SK-N-SH (cell line): ENCODE measurements around the gene SEBOX. TPM values are rescaled to one million over a fixed set of nuclear protein-coding genes. Genes with fewer than 3 reads are reported as not detected.

Experiments used
- CTCF ChIA-PET: fragments of 300-600, 350-600 bp; formaldehyde crosslinking; extraction: SDS; loops from one replicate; lab custom pipeline; 2021; lab: Yijun Ruan, JAX
- POLR2A ChIA-PET: fragments of 350-600 bp; sonication (Branson Sonifier 250); formaldehyde crosslinking; extraction: SDS; loops from one replicate; lab custom pipeline; 2020; ENCODE audit warnings: antibody characterized with exemption, inconsistent platforms; lab: Yijun Ruan, JAX
- DNase-seq: peaks from one replicate; pipeline ENCODE4 v3.0.0; 2012
- H2AFZ ChIP-seq: fragments of 200-600 bp; sonication (generic); 2 replicates; pipeline ENCODE4 v1.8.1; 2016; ENCODE audit warnings: antibody characterized with exemption, mild to moderate bottlenecking, low read depth
- H3F3A ChIP-seq: fragments of 200-600 bp; sonication (generic); replicated peaks from 2 replicates; pipeline ENCODE3; 2016; ENCODE audit warnings: antibody characterized with exemption, mild to moderate bottlenecking; ENCODE audit not compliant: insufficient read depth
- H3K27ac ChIP-seq, 2 experiments: fragments of 200-500 bp in 1 of 2; fragments of 200-600 bp in 1 of 2; sonication (Bioruptor generic) in 1 of 2; sonication (generic), shearing (Covaris generic) in 1 of 2; 2 replicates each; pipeline versions ENCODE4 v1.5.1 to v1.6.1; 2014 to 2016; ENCODE audit warnings: low read depth in 2 of 2, inconsistent platforms in 1 of 2, low read length in 1 of 2, mild to moderate bottlenecking in 1 of 2, mixed read lengths in 1 of 2
- H3K27me3 ChIP-seq: fragments of 200-600 bp; sonication (generic), shearing (Covaris generic); 2 replicates; pipeline ENCODE4 v1.6.1; 2016; ENCODE audit warnings: mixed run types; ENCODE audit not compliant: insufficient read depth
- H3K36me3 ChIP-seq, 2 experiments: fragments of 200-500 bp in 1 of 2; fragments of 200-600 bp in 1 of 2; sonication (Bioruptor generic) in 1 of 2; sonication (generic) in 1 of 2; replicated peaks in 1 of 2; 2 replicates each; pipeline versions ENCODE3 to v1.5.1; 2014 to 2016; ENCODE audit warnings: low read length in 1 of 2, mild to moderate bottlenecking in 1 of 2; ENCODE audit not compliant: insufficient read depth in 2 of 2, control insufficient read depth in 1 of 2
- H3K4me1 ChIP-seq, 2 experiments: fragments of 200-500 bp in 1 of 2; fragments of 200-600 bp in 1 of 2; sonication (Bioruptor generic) in 1 of 2; sonication (generic), shearing (Covaris generic) in 1 of 2; 2 replicates each; pipeline versions ENCODE4 v1.5.1 to v1.6.1; 2014 to 2016; ENCODE audit warnings: low read depth in 1 of 2, low read length in 1 of 2, mixed run types in 1 of 2; ENCODE audit not compliant: insufficient read depth in 2 of 2, control insufficient read depth in 1 of 2
- H3K4me2 ChIP-seq: fragments of 200-600 bp; sonication (generic), shearing (Covaris generic); 2 replicates; pipeline ENCODE4 v1.6.1; 2017; ENCODE audit warnings: mixed run types
- H3K4me3 ChIP-seq, 2 experiments: fragments of 200-500 bp in 1 of 2; fragments of 200-600 bp in 1 of 2; sonication (Bioruptor generic) in 1 of 2; sonication (generic), shearing (Covaris generic) in 1 of 2; 2 replicates each; pipeline versions ENCODE4 v1.5.1 to v1.8.1; 2014 to 2016; ENCODE audit warnings: low read depth in 2 of 2, inconsistent platforms in 1 of 2, low read length in 1 of 2, mild to moderate bottlenecking in 1 of 2, mixed read lengths in 1 of 2, moderate library complexity in 1 of 2
- H3K79me2 ChIP-seq: fragments of 200-600 bp; sonication (generic); 2 replicates; pipeline ENCODE4 v1.8.1; 2017; ENCODE audit warnings: mild to moderate bottlenecking; ENCODE audit not compliant: insufficient read depth
- H3K9ac ChIP-seq: fragments of 200-600 bp; sonication (generic); 2 replicates; pipeline ENCODE4 v1.6.1; 2017; ENCODE audit warnings: mixed run types
- H3K9me2 ChIP-seq: fragments of 200-600 bp; sonication (generic); 2 replicates; pipeline ENCODE4 v1.6.1; 2017; ENCODE audit warnings: mixed run types
- H3K9me3 ChIP-seq: fragments of 200-600 bp; sonication (generic); 2 replicates; pipeline ENCODE4 v1.6.1; 2017; ENCODE audit warnings: mixed run types, mild to moderate bottlenecking, moderate library complexity
- H4K20me1 ChIP-seq: fragments of 200-600 bp; sonication (generic); 2 replicates; pipeline ENCODE4 v1.6.1; 2017; ENCODE audit warnings: mild to moderate bottlenecking, mixed run types; ENCODE audit not compliant: insufficient read depth
- FOSL2 ChIP-seq: IDR thresholded peaks from 2 replicates; pipeline ENCODE4 v1.4.0; 2012; ENCODE audit warnings: low read depth, mild to moderate bottlenecking, moderate library complexity, borderline replicate concordance
- GABPA ChIP-seq: IDR thresholded peaks from 2 replicates; pipeline ENCODE4 v1.4.0; 2012; ENCODE audit warnings: low read depth, mild to moderate bottlenecking
- GATA2 ChIP-seq: sonication (generic); formaldehyde crosslinking; IDR thresholded peaks from 2 replicates; pipeline ENCODE4 v1.5.0; 2020; ENCODE audit warnings: mild to moderate bottlenecking, missing genetic modification reagents
- JUND ChIP-seq: IDR thresholded peaks from 2 replicates; pipeline ENCODE4 v1.4.0; 2012
- MEF2A ChIP-seq: IDR thresholded peaks from 2 replicates; pipeline ENCODE4 v1.4.0; 2012; ENCODE audit warnings: low read depth, borderline replicate concordance
- NRF1 ChIP-seq: IDR thresholded peaks from 2 replicates; pipeline ENCODE4 v1.6.1; 2012; ENCODE audit warnings: low read depth, mild to moderate bottlenecking, low read length
- RCOR1 ChIP-seq: fragments of 150-350 bp; IDR thresholded peaks from 2 replicates; pipeline ENCODE4 v1.6.1; 2017; ENCODE audit warnings: antibody characterized with exemption, low read length
- SIN3A ChIP-seq: IDR thresholded peaks from 2 replicates; pipeline ENCODE4 v1.6.1; 2012; ENCODE audit warnings: low read depth, mild to moderate bottlenecking, low read length, moderate library complexity, borderline replicate concordance
- YY1 ChIP-seq: IDR thresholded peaks from 2 replicates; pipeline ENCODE4 v1.4.0; 2012; ENCODE audit warnings: low read depth, mild to moderate bottlenecking
- WGBS: methylation state at CpG from one replicate; pipeline ENCODE4 v1.1.6; 2017; ENCODE audit warnings: low lambda C conversion rate; 5-methylcytosine and 5-hydroxymethylcytosine counted together
- polyA plus RNA-seq, 3 experiments: library from polyadenylated mRNA; depleted of rRNA; stranded (reverse); fragments of >200 nt; gene quantifications; 2 replicates each; pipeline ENCODE4 v1.2.3, GENCODE V29; 2012
- TF ChIP-seq, protein P1 (sequence below): fragments of 150-350 bp; IDR thresholded peaks from 2 replicates; pipeline ENCODE4 v1.6.1; 2016; ENCODE audit warnings: mild to moderate bottlenecking, low read depth, low read length
- TF ChIP-seq, protein P2 (sequence below): IDR thresholded peaks from 2 replicates; pipeline ENCODE4 v1.4.0; 2012; ENCODE audit warnings: low read depth, borderline replicate concordance
- TF ChIP-seq, protein P3 (sequence below): IDR thresholded peaks from 2 replicates; pipeline ENCODE4 v1.4.0; 2012; ENCODE audit warnings: low read depth, borderline replicate concordance
- TF ChIP-seq, protein P4 (sequence below): IDR thresholded peaks from 2 replicates; pipeline ENCODE4 v1.6.1; 2012; ENCODE audit warnings: mild to moderate bottlenecking, low read depth, low read length, moderate library complexity

Gene SEBOX
- polyA plus RNA-seq, 1 of the 3 experiments (the other 2 are of a cell fraction): not detected

DNA sequence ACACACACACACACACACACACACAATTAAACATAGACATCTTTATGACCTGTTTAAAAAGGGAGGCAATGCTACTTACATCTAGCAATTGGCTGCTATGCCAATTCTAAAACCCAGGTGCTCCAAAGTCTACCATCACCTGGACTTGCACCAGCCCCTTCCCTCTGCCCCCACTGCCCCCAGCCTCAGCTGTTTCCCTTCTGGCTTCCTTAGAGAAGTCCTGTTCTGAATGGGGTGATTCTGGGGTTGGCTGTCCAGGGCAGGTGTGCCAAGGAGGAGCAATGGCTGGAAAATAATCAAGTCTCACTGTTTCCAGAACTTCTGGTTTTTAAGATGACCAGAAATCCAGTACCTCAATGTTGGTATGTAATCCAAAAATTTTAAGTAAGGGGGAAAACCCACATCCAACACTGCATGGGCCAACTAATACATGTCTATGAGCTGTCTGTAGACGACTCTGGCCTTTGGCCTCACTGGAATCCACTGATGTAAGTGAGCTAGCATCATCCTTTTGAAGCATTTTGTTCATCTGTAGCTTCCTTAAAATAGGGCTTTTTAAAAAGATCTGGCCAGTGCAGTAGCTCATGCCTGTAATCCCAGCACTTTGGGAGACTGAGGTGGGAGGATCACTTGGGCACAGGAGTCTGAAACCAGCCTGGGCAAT, 31.8 kb downstream of the SEBOX start:
- no peaks in the 10 kb centered on the region for H3K9me3 ChIP-seq
- peaks cover 16% of the 10 kb centered on the region; the same call in 1 of the 2 replicates for H4K20me1 ChIP-seq
- peak overlapping the region; percentile 87 for H3K4me2 ChIP-seq
- peaks cover 12% of the 10 kb centered on the region for H3F3A ChIP-seq
- no peaks in the 10 kb centered on the region for H3K27me3 ChIP-seq
- peaks cover 11 to 21% of the 10 kb centered on the region in 2 experiments; a peak in 3 of 4 replicates for H3K4me1 ChIP-seq
- H3K4me3 ChIP-seq: no peak overlapping the region; a peak in 1 of 4 replicates
- peaks cover 17 to 36% of the 10 kb centered on the region in 2 experiments for H3K36me3 ChIP-seq
- WGBS: 55% methylated on average over 1 of the region's 1 CpG
- DNase-seq: no peak
- ChIA-PET POLR2A (no interaction called here), CTCF (interaction anchor here (1.2 to 3.8 kb wide), 2 partner anchors 13 to 15 kb away, joined by 3 to 19 read pairs; no protein-coding TSS in a partner anchor)
- peaks cover 67% of the 10 kb centered on the region for H3K79me2 ChIP-seq
- no peak overlapping the region for H3K27ac ChIP-seq
- no peaks in the 10 kb centered on the region for H3K9me2 ChIP-seq
- H3K9ac ChIP-seq: 0 out of 2 replicates have a peak overlapping the region, but pooled peaks have one; percentile 82
- H2AFZ ChIP-seq: no peak overlapping the region
- TF ChIP-seq MEF2A: no peak
- no peak for TF ChIP-seq JUND
- no peak for TF ChIP-seq SIN3A
- TF ChIP-seq, protein P1, sequence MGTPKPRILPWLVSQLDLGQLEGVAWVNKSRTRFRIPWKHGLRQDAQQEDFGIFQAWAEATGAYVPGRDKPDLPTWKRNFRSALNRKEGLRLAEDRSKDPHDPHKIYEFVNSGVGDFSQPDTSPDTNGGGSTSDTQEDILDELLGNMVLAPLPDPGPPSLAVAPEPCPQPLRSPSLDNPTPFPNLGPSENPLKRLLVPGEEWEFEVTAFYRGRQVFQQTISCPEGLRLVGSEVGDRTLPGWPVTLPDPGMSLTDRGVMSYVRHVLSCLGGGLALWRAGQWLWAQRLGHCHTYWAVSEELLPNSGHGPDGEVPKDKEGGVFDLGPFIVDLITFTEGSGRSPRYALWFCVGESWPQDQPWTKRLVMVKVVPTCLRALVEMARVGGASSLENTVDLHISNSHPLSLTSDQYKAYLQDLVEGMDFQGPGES: no peak
- TF ChIP-seq RCOR1: no peak
- no peak for TF ChIP-seq FOSL2
- TF ChIP-seq YY1: no peak
- no peak for TF ChIP-seq NRF1
- TF ChIP-seq GATA2 (CRISPR knock-in tag): no peak
- TF ChIP-seq, protein P2, sequence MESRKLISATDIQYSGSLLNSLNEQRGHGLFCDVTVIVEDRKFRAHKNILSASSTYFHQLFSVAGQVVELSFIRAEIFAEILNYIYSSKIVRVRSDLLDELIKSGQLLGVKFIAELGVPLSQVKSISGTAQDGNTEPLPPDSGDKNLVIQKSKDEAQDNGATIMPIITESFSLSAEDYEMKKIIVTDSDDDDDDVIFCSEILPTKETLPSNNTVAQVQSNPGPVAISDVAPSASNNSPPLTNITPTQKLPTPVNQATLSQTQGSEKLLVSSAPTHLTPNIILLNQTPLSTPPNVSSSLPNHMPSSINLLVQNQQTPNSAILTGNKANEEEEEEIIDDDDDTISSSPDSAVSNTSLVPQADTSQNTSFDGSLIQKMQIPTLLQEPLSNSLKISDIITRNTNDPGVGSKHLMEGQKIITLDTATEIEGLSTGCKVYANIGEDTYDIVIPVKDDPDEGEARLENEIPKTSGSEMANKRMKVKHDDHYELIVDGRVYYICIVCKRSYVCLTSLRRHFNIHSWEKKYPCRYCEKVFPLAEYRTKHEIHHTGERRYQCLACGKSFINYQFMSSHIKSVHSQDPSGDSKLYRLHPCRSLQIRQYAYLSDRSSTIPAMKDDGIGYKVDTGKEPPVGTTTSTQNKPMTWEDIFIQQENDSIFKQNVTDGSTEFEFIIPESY: no peak

DNA sequence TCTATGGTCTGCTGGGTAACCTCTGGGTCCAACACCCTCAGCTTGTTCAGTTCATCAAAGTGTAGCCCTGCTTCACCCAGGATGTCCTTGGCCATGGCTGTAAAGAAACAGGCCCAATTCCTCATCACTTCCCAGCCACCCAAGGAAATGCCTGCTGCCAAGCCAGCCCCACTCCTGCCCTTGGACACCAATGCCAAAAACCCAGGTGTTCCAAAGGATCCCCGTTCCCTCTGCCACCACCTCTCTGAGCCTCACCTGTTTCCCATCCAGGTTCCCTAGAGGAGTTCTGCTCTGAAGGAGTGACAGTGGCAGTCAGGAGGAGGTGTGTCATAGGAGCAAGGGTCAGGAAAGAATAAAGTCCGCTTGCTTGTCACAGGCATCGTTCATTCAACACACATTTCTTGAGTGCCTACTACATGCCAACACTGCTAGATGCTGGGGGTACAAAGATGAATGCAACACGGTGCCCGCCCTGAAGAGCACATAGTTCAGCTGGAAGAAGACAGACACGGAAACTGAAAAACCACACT, 33.0 kb downstream of the SEBOX start:
- ChIA-PET CTCF (interaction anchor here (0.9 to 1.5 kb wide), 5 partner anchors 10 to 143 kb away, joined by 3 to 7 read pairs (median 3); no protein-coding TSS in a partner anchor), POLR2A (interaction anchor here (1.4 kb wide), 1 partner anchor 12 kb away, joined by 4 read pairs; no protein-coding TSS in a partner anchor)
- Histone ChIP-seq H4K20me1 (peaks cover 6% of the 10 kb centered on the region; the same call in 1 of the 2 replicates), H3K9me2 (no peaks in the 10 kb centered on the region), H3K9ac (no peak overlapping the region), H3K4me3 (no peak overlapping the region), H3K79me2 (peaks cover 54% of the 10 kb centered on the region), H3K4me1 (peaks cover 11 to 14% of the 10 kb centered on the region in 2 experiments; a peak in 3 of 4 replicates), H3K4me2 (no peak overlapping the region), H3K9me3 (no peaks in the 10 kb centered on the region), H3K27ac (no peak overlapping the region), H3K27me3 (no peaks in the 10 kb centered on the region), H2AFZ (no peak overlapping the region), H3F3A (peaks cover 4% of the 10 kb centered on the region), H3K36me3 (peaks cover 25 to 46% of the 10 kb centered on the region in 2 experiments)
- no peak for DNase-seq
- 93% methylated on average over 5 of the region's 6 CpGs for WGBS
- TF ChIP-seq, protein P3, sequence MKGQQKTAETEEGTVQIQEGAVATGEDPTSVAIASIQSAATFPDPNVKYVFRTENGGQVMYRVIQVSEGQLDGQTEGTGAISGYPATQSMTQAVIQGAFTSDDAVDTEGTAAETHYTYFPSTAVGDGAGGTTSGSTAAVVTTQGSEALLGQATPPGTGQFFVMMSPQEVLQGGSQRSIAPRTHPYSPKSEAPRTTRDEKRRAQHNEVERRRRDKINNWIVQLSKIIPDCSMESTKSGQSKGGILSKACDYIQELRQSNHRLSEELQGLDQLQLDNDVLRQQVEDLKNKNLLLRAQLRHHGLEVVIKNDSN: no peak
- TF ChIP-seq GABPA (no peak), RCOR1 (no peak)
- TF ChIP-seq, protein P4, sequence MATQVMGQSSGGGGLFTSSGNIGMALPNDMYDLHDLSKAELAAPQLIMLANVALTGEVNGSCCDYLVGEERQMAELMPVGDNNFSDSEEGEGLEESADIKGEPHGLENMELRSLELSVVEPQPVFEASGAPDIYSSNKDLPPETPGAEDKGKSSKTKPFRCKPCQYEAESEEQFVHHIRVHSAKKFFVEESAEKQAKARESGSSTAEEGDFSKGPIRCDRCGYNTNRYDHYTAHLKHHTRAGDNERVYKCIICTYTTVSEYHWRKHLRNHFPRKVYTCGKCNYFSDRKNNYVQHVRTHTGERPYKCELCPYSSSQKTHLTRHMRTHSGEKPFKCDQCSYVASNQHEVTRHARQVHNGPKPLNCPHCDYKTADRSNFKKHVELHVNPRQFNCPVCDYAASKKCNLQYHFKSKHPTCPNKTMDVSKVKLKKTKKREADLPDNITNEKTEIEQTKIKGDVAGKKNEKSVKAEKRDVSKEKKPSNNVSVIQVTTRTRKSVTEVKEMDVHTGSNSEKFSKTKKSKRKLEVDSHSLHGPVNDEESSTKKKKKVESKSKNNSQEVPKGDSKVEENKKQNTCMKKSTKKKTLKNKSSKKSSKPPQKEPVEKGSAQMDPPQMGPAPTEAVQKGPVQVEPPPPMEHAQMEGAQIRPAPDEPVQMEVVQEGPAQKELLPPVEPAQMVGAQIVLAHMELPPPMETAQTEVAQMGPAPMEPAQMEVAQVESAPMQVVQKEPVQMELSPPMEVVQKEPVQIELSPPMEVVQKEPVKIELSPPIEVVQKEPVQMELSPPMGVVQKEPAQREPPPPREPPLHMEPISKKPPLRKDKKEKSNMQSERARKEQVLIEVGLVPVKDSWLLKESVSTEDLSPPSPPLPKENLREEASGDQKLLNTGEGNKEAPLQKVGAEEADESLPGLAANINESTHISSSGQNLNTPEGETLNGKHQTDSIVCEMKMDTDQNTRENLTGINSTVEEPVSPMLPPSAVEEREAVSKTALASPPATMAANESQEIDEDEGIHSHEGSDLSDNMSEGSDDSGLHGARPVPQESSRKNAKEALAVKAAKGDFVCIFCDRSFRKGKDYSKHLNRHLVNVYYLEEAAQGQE: no peak
